NCI-H510A treated with DMSO at 0.1 percent for 48 hours (cell line): ENCODE data around the gene DPYSL3.
A peak's percentile ranks its signal among the peaks of the same experiment; 100 is the strongest.
"Not testable (repeated sequence)": the region's sequence is repeated elsewhere in the genome, so short reads cannot be mapped to it uniquely, and the experiment has no call there.

Source experiments
- DNase-seq: peaks from one replicate; lab custom pipeline; 2025; lab: John Stamatoyannopoulos, UW

The DPYSL3 gene

DNA sequence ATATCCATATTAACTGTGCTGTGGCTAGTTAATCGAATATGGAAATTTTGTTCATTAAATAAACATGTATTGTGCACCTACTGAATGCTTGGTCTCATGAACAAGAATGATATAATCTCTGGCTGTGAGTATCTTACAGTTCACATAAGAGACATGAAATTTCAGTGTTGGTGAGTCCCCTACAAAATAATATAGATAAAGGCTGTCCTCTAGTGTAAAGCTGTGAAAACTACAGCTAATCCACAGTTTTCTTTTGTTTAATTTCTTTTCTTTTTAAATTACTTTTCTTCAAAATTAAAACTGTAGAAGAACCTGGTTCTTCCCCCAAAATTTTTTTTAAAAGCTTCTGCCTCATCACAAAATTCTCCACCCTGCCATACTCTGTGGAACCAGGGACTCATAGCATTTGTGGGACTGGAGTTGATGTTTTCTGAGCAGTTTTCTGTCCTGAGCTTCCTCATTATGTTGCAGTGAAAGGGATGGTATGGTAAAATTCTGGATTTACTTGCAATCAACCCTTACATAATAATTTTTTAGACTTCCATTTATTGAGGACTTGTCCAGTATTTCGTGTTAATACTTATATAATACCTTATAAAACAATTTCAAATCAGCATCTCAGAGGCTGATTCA lies 140.0 kb downstream of the DPYSL3 start:
- DNase-seq, result peak; percentile 21

DNA sequence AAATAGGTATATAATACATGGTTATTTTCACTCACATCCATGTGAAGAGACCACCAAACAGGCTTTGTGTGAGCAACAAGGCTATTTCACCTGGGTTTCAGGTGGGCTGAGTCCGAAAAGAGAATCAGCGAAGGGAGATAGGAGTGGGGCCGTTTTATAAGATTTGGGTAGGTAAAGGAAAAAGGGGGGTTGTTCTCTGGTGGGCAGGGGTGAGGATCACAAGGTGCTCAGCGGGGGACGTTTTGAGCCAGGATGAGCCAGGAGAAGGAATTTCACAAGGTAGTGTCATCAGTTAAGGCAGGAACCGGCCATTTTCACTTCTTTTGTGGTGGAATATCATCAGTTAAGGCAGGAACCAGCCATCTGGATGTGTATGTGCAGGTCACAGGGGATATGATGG lies 142.5 kb downstream of the DPYSL3 start:
- DNase-seq, result not testable (repeated sequence)

DNA sequence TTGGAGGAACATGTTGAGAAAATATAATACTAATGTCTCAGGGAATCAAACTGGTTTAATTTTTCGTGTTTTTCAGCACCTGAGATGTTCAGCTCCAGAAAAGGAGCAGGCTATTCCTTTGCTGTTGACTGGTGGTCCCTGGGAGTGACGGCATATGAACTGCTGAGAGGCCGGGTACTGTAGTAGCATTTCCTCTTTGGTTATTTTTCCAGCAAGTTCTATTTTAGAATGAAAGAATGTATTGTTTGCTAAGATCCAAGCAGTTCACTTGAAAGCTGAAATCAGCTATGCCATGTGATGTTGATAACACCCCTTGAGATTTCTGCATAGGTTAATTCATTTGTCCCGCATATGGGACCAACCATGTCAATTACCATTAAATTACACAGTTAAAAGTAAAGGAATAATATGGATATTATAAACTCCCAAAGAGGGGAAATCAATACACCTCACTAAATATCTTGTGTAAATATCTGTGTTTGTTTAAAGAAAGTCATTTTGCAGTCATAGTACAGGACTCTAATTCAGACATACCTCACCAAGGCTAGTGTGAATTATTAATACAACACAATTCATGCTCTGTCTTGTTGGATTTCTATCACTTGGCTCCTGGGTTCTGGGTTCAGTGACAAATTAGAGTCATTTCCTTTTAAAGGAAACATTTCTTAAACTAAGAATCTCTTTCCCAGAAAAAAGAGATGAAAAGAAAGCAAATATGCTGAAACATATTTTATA lies 148.3 kb downstream of the DPYSL3 start:
- DNase-seq, result no peak

- no peak for DNase-seq
Observed at GRCh38 chr5:147360816-147361215, 149.1 kb downstream of the DPYSL3 start.

DNA sequence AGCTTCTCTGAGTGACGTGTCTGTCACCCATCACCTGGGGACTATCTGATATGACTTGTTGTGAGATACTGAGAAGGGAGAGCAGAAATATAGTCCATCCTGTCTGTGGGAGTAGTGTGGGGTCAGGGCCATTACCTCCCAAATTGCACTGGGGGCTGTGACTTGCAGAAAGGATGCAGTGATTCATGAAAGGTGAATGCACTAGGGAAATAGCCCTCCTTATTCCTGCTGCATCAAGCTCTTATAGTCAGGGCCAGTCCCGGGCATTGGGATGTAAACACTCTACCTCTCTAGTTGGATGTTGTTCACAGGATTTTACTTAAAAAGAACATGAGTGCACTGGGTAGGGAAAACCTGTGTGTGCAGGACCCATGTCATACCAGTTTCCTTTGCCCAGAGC lies 150.3 kb downstream of the DPYSL3 start:
- DNase-seq, result no peak

DNA sequence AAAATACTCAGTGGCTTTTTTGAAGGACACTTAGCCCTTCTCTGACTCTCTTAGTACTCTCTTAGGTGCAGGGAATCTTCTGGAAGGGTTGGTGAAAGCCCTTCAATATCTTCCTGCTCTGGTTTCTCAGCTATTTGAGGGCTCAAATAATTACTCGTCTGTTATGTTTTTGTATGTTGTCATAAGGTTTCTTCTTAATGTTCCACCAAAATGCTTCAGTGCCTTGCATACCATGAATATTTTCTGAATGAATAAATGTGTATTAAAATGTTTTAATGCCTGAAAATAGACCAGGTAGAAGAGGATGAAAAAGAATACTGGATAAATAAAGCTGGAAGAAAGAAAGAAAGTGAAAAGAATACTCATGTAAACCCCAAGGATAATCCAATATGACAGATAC lies 150.8 kb downstream of the DPYSL3 start:
- DNase-seq, result no peak

DNA sequence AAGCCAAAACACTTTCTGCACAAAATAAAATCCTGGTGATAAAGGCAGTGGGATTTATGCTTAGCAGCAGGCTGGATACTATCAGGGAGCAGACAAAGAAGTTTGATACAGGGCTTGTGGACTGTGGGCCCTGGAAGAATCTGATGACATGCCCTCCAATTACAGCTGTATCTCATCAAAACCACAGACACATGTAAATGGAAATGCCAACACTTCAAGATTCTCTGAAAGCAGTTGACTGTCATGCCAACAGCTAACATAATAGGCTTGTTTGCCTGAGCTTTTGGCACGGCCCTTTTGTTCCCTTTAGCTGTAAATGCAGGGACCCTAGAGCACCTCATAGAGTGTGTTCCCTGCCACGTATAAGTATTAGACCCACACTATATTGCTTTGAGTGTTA lies 160.6 kb downstream of the DPYSL3 start:
- DNase-seq, result no peak

DNA sequence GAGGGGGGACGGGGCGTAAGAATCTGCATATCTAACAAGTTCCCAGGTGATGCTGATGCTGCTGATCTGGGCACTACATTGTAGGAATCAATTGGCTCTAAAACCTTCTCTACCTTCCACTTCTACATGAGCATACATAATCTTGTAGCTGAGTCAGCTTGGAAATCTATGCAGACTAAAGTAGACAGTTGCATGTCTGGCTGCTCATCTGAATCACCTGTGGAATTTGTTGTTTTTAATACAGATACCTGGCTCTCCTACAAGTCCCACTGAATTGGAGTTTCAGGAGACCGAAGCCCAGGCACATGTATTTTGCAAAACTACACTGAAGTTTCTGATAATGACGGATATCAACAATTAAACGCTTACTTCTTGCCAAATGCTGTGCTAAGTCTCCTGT lies 161.4 kb downstream of the DPYSL3 start:
- DNase-seq, result no peak

GRCh38 chr5:147348046-147348445 lies 161.8 kb downstream of the DPYSL3 start:
- no peak for DNase-seq

GRCh38 chr5:147346006-147346561 lies 163.8 kb downstream of the DPYSL3 start:
- no peak for DNase-seq

DNA sequence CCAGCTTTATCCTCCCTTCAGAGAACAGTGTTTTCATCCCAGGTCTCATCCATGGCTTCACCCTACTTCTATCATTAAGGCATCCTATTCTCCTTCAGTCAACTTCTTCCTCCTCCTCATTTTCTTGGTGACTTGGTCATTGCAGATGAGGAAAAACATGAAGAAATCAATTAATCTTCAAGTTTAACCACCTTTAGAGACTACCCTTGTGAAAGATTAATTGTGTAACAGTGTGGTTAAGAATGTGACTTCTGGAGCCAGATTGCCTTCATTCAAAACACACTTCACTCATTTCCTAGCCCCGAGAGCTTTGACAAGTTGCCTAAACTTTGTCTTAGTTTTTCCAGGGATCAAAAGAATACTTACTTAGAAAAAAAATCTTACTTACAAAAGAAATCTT lies 165.0 kb downstream of the DPYSL3 start:
- no peak for DNase-seq

GRCh38 chr5:147341345-147341744 lies 168.5 kb downstream of the DPYSL3 start:
- no peak for DNase-seq

DNA sequence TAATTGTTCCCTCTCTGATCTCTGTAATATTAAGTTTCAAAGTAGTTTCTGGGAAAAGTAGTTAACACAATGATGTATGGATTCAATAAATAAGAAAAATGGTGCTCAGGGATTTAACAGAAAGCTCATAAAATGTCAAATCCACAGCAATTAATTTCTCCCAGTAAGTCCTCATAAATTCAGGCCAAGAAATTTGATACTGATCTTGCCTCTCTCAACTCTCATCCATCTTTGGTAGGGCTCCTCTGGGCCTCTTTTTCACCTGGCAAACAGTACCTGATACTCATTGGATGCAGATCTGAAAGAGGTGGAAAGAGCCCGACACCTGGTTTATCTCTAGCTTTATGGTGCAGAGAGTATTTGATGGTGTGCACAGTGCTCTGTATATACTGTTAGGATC lies 168.9 kb downstream of the DPYSL3 start:
- DNase-seq, result peak; percentile 44
